AG04450 (cell line): ENCODE data around the gene REV1. TPM values are rescaled to one million over a fixed set of nuclear protein-coding genes. Genes with fewer than 3 reads are reported as not detected.

ENCODE experiments used
- CTCF ChIA-PET: fragments of 300-600, 350-600 bp; formaldehyde crosslinking; extraction: SDS; loops from one replicate; lab custom pipeline; 2022; ENCODE audit warnings: antibody characterized with exemption, inconsistent platforms; lab: Charles Lee
- POLR2A ChIA-PET: fragments of 350-600 bp; formaldehyde crosslinking; extraction: SDS; loops from one replicate; lab custom pipeline; 2021; ENCODE audit warnings: antibody characterized with exemption, inconsistent platforms; lab: Yijun Ruan, JAX
- DNase-seq: peaks from one replicate; pipeline ENCODE4 v3.0.0-alpha.2; 2011; ENCODE audit warnings: low read depth, low spot score
- H3K27ac ChIP-seq: one replicate; pipeline ENCODE4 v1.5.1; 2012; ENCODE audit warnings: low read depth, low read length, control low read depth
- H3K27me3 ChIP-seq: one replicate; pipeline ENCODE4 v1.6.0; 2012; ENCODE audit warnings: low read length; ENCODE audit not compliant: control insufficient read depth, insufficient read depth
- H3K4me3 ChIP-seq: 2 replicates; pipeline ENCODE4 v1.5.1; 2011; ENCODE audit warnings: mild to moderate bottlenecking, low read depth, low read length, control low read depth
- H3K9me3 ChIP-seq: 2 replicates; pipeline ENCODE4 v1.5.1; 2012; ENCODE audit warnings: low read length; ENCODE audit not compliant: control insufficient read depth, insufficient read depth
- CTCF ChIP-seq: IDR thresholded peaks from 2 replicates; pipeline ENCODE4 v1.5.1; 2011; ENCODE audit warnings: low read depth, low read length, control low read depth, inconsistent platforms
- polyA plus RNA-seq: library from polyadenylated mRNA; depleted of rRNA; stranded (reverse); fragments of >200 nt; gene quantifications from 2 replicates; pipeline ENCODE4 v1.2.3, GENCODE V29; 2011

The REV1 gene
- polyA plus RNA-seq, 1 experiment = 26.4 TPM

GRCh38 chr2:99520195-99520594 lies 30.4 kb upstream of the REV1 start:
- no peaks in the 10 kb centered on the region for H3K9me3 ChIP-seq
- POLR2A ChIA-PET = no interaction called here
- H3K4me3 ChIP-seq = no peak overlapping the region
- TF ChIP-seq CTCF = no peak
- H3K27me3 ChIP-seq = peaks cover 9% of the 10 kb centered on the region
- CTCF ChIA-PET = no interaction called here
- no peak overlapping the region for H3K27ac ChIP-seq
- no peak for DNase-seq

GRCh38 chr2:99514357-99514756 lies 24.5 kb upstream of the REV1 start:
- no peak for DNase-seq
- H3K27ac ChIP-seq = no peak overlapping the region
- peaks cover 4% of the 10 kb centered on the region for H3K27me3 ChIP-seq
- TF ChIP-seq CTCF = no peak
- no peaks in the 10 kb centered on the region for H3K9me3 ChIP-seq
- CTCF ChIA-PET = no interaction called here
- no peak overlapping the region for H3K4me3 ChIP-seq
- POLR2A ChIA-PET = interaction anchor here (0.7 kb wide), 1 partner anchor 167 kb away, joined by 5 read pairs; no protein-coding TSS in a partner anchor

GRCh38 chr2:99512181-99512591 lies 22.4 kb upstream of the REV1 start:
- no peak for TF ChIP-seq CTCF
- Histone ChIP-seq H3K27me3 (peaks cover 2% of the 10 kb centered on the region), H3K27ac (no peak overlapping the region), H3K4me3 (no peak overlapping the region), H3K9me3 (no peaks in the 10 kb centered on the region)
- POLR2A ChIA-PET = no interaction called here
- no peak for DNase-seq
- CTCF ChIA-PET = interaction anchor here (1.0 kb wide), 1 partner anchor 22 kb away, joined by 4 read pairs; no protein-coding TSS in a partner anchor

- no peak for TF ChIP-seq CTCF
- DNase-seq = no peak
- no peaks in the 10 kb centered on the region for H3K9me3 ChIP-seq
- H3K27ac ChIP-seq = no peak overlapping the region
- H3K27me3 ChIP-seq = peaks cover 7% of the 10 kb centered on the region
- ChIA-PET CTCF (interaction anchor here (1.1 to 1.3 kb wide), 2 partner anchors 50 to 753 kb away, joined by 3 read pairs; no protein-coding TSS in a partner anchor), POLR2A (no interaction called here)
- no peak overlapping the region for H3K4me3 ChIP-seq
Measured at GRCh38 chr2:99509387-99509786, 19.6 kb upstream of the REV1 start.

GRCh38 chr2:99507937-99508818 lies 18.4 kb upstream of the REV1 start:
- POLR2A ChIA-PET = interaction anchor here (0.7 kb wide), 1 partner anchor 920 kb away, joined by 8 read pairs; no protein-coding TSS in a partner anchor
- TF ChIP-seq CTCF = no peak
- CTCF ChIA-PET = interaction anchor here (1.3 kb wide), 1 partner anchor 51 kb away, joined by 3 read pairs; no protein-coding TSS in a partner anchor

More at GRCh38 chr2:99507937-99508818, 18.4 kb upstream of the REV1 start:
- H3K9me3 ChIP-seq = no peaks in the 10 kb centered on the region
- no peak overlapping the region for H3K27ac ChIP-seq
- peaks cover 10% of the 10 kb centered on the region for H3K27me3 ChIP-seq
- no peak for DNase-seq
- H3K4me3 ChIP-seq = no peak overlapping the region
